ENCODE results near the gene CACNA1I. TPM values are rescaled to one million over a fixed set of nuclear protein-coding genes. Genes with fewer than 3 reads are reported as not detected.

The CACNA1I gene
- total RNA-seq, 1 donor from 2014 or later, result 0.03 TPM

- H3K27me3 Mint-ChIP-seq (ENCODE audit: unreplicated experiment), result peaks cover 42% of the 10 kb centered on the region
- H3K9me3 Mint-ChIP-seq (ENCODE audit: unreplicated experiment), result no peaks in the 10 kb centered on the region
Observed at GRCh38 chr22:39558254-39558727, 12.3 kb upstream of the CACNA1I start.

GRCh38 chr22:39558950-39559349, 11.6 kb upstream of the CACNA1I start:
- H3K36me3 Mint-ChIP-seq (ENCODE audit: unreplicated experiment), result no peaks in the 10 kb centered on the region
- peaks cover 10% of the 10 kb centered on the region for H3K4me1 Mint-ChIP-seq (ENCODE audit: unreplicated experiment)
- no peak for TF ChIP-seq CTCF (IDR thresholded peaks at IDR 0.05)
- H3K9me3 Mint-ChIP-seq (ENCODE audit: unreplicated experiment), result no peaks in the 10 kb centered on the region
- no peak overlapping the region for H3K27ac Mint-ChIP-seq (ENCODE audit: unreplicated experiment)
- H3K4me3 Mint-ChIP-seq (ENCODE audit: unreplicated experiment), result no peak overlapping the region
- peaks cover 42% of the 10 kb centered on the region for H3K27me3 Mint-ChIP-seq (ENCODE audit: unreplicated experiment)
- DNase-seq (ENCODE audit: extremely low spot score, unreplicated experiment), result no peak

More at GRCh38 chr22:39558254-39558727, 12.3 kb upstream of the CACNA1I start:
- H3K4me3 Mint-ChIP-seq (ENCODE audit: unreplicated experiment), result no peak overlapping the region
- no peak for DNase-seq (ENCODE audit: extremely low spot score, unreplicated experiment)
- no peaks in the 10 kb centered on the region for H3K36me3 Mint-ChIP-seq (ENCODE audit: unreplicated experiment)
- no peak overlapping the region for H3K27ac Mint-ChIP-seq (ENCODE audit: unreplicated experiment)
- TF ChIP-seq CTCF (IDR thresholded peaks at IDR 0.05), result no peak
- H3K4me1 Mint-ChIP-seq (ENCODE audit: unreplicated experiment), result peaks cover 10% of the 10 kb centered on the region

- Mint-ChIP-seq H3K4me3 (ENCODE audit: unreplicated experiment) (no peak overlapping the region), H3K27me3 (ENCODE audit: unreplicated experiment) (peaks cover 42% of the 10 kb centered on the region), H3K4me1 (ENCODE audit: unreplicated experiment) (peaks cover 10% of the 10 kb centered on the region), H3K9me3 (ENCODE audit: unreplicated experiment) (no peaks in the 10 kb centered on the region), H3K27ac (ENCODE audit: unreplicated experiment) (no peak overlapping the region), H3K36me3 (ENCODE audit: unreplicated experiment) (no peaks in the 10 kb centered on the region)
- DNase-seq (ENCODE audit: extremely low spot score, unreplicated experiment), result no peak
- peak; percentile 42 for TF ChIP-seq CTCF (IDR thresholded peaks at IDR 0.05)
Observed at GRCh38 chr22:39559456-39560105, 11.0 kb upstream of the CACNA1I start.

GRCh38 chr22:39560127-39560526, 10.4 kb upstream of the CACNA1I start:
- no peak for TF ChIP-seq CTCF (IDR thresholded peaks at IDR 0.05)
- no peaks in the 10 kb centered on the region for H3K9me3 Mint-ChIP-seq (ENCODE audit: unreplicated experiment)
- H3K4me1 Mint-ChIP-seq (ENCODE audit: unreplicated experiment), result peaks cover 10% of the 10 kb centered on the region
- no peak overlapping the region for H3K27ac Mint-ChIP-seq (ENCODE audit: unreplicated experiment)
- peaks cover 42% of the 10 kb centered on the region for H3K27me3 Mint-ChIP-seq (ENCODE audit: unreplicated experiment)
- H3K4me3 Mint-ChIP-seq (ENCODE audit: unreplicated experiment), result no peak overlapping the region
- no peak for DNase-seq (ENCODE audit: extremely low spot score, unreplicated experiment)
- H3K36me3 Mint-ChIP-seq (ENCODE audit: unreplicated experiment), result no peaks in the 10 kb centered on the region

- DNase-seq (ENCODE audit: extremely low spot score, unreplicated experiment), result no peak
- TF ChIP-seq CTCF (IDR thresholded peaks at IDR 0.05), result no peak
- no peak overlapping the region for H3K4me3 Mint-ChIP-seq (ENCODE audit: unreplicated experiment)
- H3K36me3 Mint-ChIP-seq (ENCODE audit: unreplicated experiment), result no peaks in the 10 kb centered on the region
- no peak overlapping the region for H3K27ac Mint-ChIP-seq (ENCODE audit: unreplicated experiment)
- H3K9me3 Mint-ChIP-seq (ENCODE audit: unreplicated experiment), result no peaks in the 10 kb centered on the region
- peaks cover 22% of the 10 kb centered on the region for H3K27me3 Mint-ChIP-seq (ENCODE audit: unreplicated experiment)
- H3K4me1 Mint-ChIP-seq (ENCODE audit: unreplicated experiment), result peaks cover 5% of the 10 kb centered on the region
Observed at GRCh38 chr22:39562839-39563489, 7.6 kb upstream of the CACNA1I start.
